GM12878 (cell line): ENCODE measurements around the gene DYNC1LI1. TPM values are rescaled to one million over a fixed set of nuclear protein-coding genes. Genes with fewer than 3 reads are reported as not detected.

ENCODE experiments used
- ATAC-seq: fragments of 200-7000 bp; cut with Tn5 transposase; 3 replicates; pipeline ENCODE4 v1.9.1; 2020; ENCODE audit warnings: mild to moderate bottlenecking, moderate library complexity
- BruUV-seq: library from RNA; stranded (reverse); fragments of 400-500 nt; replicated peaks from 2 replicates; lab custom pipeline; 2021; lab: Mats Ljungman, UMichigan
- CTCF ChIA-PET: fragments of 300-600 bp; sonication (Branson Sonifier 250); formaldehyde crosslinking; extraction: SDS; loops from one replicate; lab custom pipeline; 2021; ENCODE audit warnings: inconsistent platforms; lab: Yijun Ruan, JAX
- POLR2A ChIA-PET: fragments of 350-600 bp; formaldehyde crosslinking; extraction: SDS; loops from one replicate; lab custom pipeline; 2021; ENCODE audit warnings: inconsistent platforms; lab: Charles Lee
- RAD21 ChIA-PET: fragments of 300-600 bp; sonication (Branson Sonifier 250); formaldehyde crosslinking; loops from one replicate; lab custom pipeline; 2023; ENCODE audit warnings: antibody characterized with exemption; ENCODE audit not compliant: unreplicated experiment; lab: Charles Lee
- SMC1A ChIA-PET: fragments of 300-600 bp; sonication (Branson Sonifier 250); formaldehyde crosslinking; loops from one replicate; lab custom pipeline; 2023; ENCODE audit not compliant: unreplicated experiment, uncharacterized antibody; lab: Charles Lee
- DNase-seq: peaks from one replicate; pipeline ENCODE4 v3.0.0-alpha.2; 2011; ENCODE audit warnings: low read depth, low spot score
- FAIRE-seq: peaks from 3 replicates; lab custom pipeline; 2011; peaks lifted over from hg19 to GRCh38; lab: Jason Lieb, UNC
- H2AFZ ChIP-seq: 2 replicates; pipeline ENCODE4 v1.6.0; 2011; ENCODE audit warnings: low read depth, low read length, control low read depth; ENCODE audit not compliant: control insufficient read depth
- H3K27ac ChIP-seq: 2 replicates; pipeline ENCODE4 v1.5.1; 2011; ENCODE audit warnings: control low read depth; ENCODE audit not compliant: control insufficient read depth, insufficient read depth
- H3K27me3 ChIP-seq, 2 experiments: replicated peaks in 1 of 2; 2 replicates each; pipeline versions ENCODE4 v1.6.0 to v1.6.1; 2011; ENCODE audit warnings: low read length in 1 of 2; ENCODE audit not compliant: control insufficient read depth in 2 of 2, insufficient read depth in 2 of 2
- H3K36me3 ChIP-seq, 2 experiments: 2 replicates each; pipeline ENCODE4 v1.5.1; 2011; ENCODE audit warnings: low read length in 1 of 2; ENCODE audit not compliant: control insufficient read depth in 2 of 2, insufficient read depth in 2 of 2
- H3K4me1 ChIP-seq: 2 replicates; pipeline ENCODE4 v1.6.1; 2011; ENCODE audit warnings: mild to moderate bottlenecking, low read length, moderate library complexity, mixed read lengths; ENCODE audit not compliant: control insufficient read depth, insufficient read depth
- H3K4me2 ChIP-seq: 2 replicates; pipeline ENCODE4 v1.6.0; 2011; ENCODE audit warnings: control low read depth; ENCODE audit not compliant: control insufficient read depth, insufficient read depth
- H3K4me3 ChIP-seq: fragments of 200-600 bp; sonication (generic); 2 replicates; pipeline ENCODE4 v1.5.1; 2016
- H3K79me2 ChIP-seq: 2 replicates; pipeline ENCODE4 v1.6.0; 2011; ENCODE audit warnings: low read length; ENCODE audit not compliant: control insufficient read depth, insufficient read depth
- H3K9ac ChIP-seq: 2 replicates; pipeline ENCODE4 v1.8.0; 2011; ENCODE audit warnings: low read length, control low read depth, mixed read lengths; ENCODE audit not compliant: control insufficient read depth, insufficient read depth
- H3K9me3 ChIP-seq: replicated peaks from 3 replicates; pipeline ENCODE4 v1.5.1; 2011; ENCODE audit warnings: mild to moderate bottlenecking, low read length; ENCODE audit not compliant: control insufficient read depth, insufficient read depth
- H4K20me1 ChIP-seq: 2 replicates; pipeline ENCODE4 v1.6.0; 2011; ENCODE audit not compliant: control insufficient read depth, insufficient read depth
- BACH1 ChIP-seq: fragments of 450-650 bp; IDR thresholded peaks from 2 replicates; pipeline ENCODE4 v1.6.1; 2017; ENCODE audit warnings: mild to moderate bottlenecking, borderline replicate concordance
- CBFB ChIP-seq: IDR thresholded peaks from 2 replicates; pipeline ENCODE4 v1.6.1; 2016; ENCODE audit warnings: antibody characterized with exemption, low read depth
- IKZF2 ChIP-seq, 2 experiments: fragments of 450-650 bp; IDR thresholded peaks; 2 replicates each; pipeline ENCODE4 v1.6.1; 2017; ENCODE audit warnings: mild to moderate bottlenecking in 2 of 2, moderate library complexity in 2 of 2
- NFYB ChIP-seq: IDR thresholded peaks from 2 replicates; pipeline ENCODE4 v1.6.1; 2011; ENCODE audit warnings: low read depth, mild to moderate bottlenecking, low read length, improper control_type of control experiment, moderate library complexity; ENCODE audit not compliant: insufficient read depth
- PAX8 ChIP-seq: fragments of 450-650 bp; IDR thresholded peaks from 2 replicates; pipeline ENCODE4 v1.6.1; 2017; ENCODE audit warnings: mild to moderate bottlenecking, moderate library complexity
- POLR2AphosphoS2 ChIP-seq: IDR thresholded peaks from 2 replicates; pipeline ENCODE4 v1.6.1; 2011; ENCODE audit warnings: low read depth, mild to moderate bottlenecking, low read length, improper control_type of control experiment, moderate library complexity
- RAD51 ChIP-seq: fragments of 450-650 bp; IDR thresholded peaks from 2 replicates; pipeline ENCODE4 v1.6.1; 2016; ENCODE audit warnings: moderate library complexity, mild to moderate bottlenecking, inconsistent platforms
- STAT1 ChIP-seq: fragments of 450-650 bp; conservative IDR thresholded peaks from 2 replicates; pipeline ENCODE4 v1.6.1; 2014; ENCODE audit warnings: antibody characterized with exemption, mild to moderate bottlenecking
- TCF12 ChIP-seq: IDR thresholded peaks from 2 replicates; pipeline ENCODE4 v1.6.1; 2011; ENCODE audit warnings: low read depth, mild to moderate bottlenecking, low read length
- TCF3 ChIP-seq: IDR thresholded peaks from 2 replicates; pipeline ENCODE4 v1.6.1; 2012; ENCODE audit warnings: low read depth, mild to moderate bottlenecking, low read length, borderline replicate concordance; ENCODE audit not compliant: insufficient read depth
- ZBTB33 ChIP-seq: fragments of 450-650 bp; IDR thresholded peaks from 2 replicates; pipeline ENCODE4 v1.6.1; 2017; ENCODE audit warnings: mild to moderate bottlenecking
- WGBS: methylation state at CpG from one replicate; pipeline ENCODE4 v1.1.6; 2016; ENCODE audit warnings: low lambda C conversion rate; ENCODE audit not compliant: insufficient replicate concordance, insufficient coverage; ENCODE audit errors: missing lambda C conversion rate; 5-methylcytosine and 5-hydroxymethylcytosine counted together
- in situ Hi-C: fragments of 300-500 bp; cut with MboI; formaldehyde crosslinking; loops from 9 replicates; pipeline ENCODE4 v1.14.3; 2018; ENCODE audit warnings: mixed read lengths
- intact Hi-C: fragments of 100-400 bp; cut with micrococcal nuclease; formaldehyde crosslinking; loops from one replicate; pipeline ENCODE4 v1.14.2; 2022; ENCODE audit not compliant: unreplicated experiment
- polyA plus RNA-seq, 11 experiments: library from polyadenylated mRNA; depleted of rRNA in 4 of 11; unstranded in 6 of 11; stranded (reverse) in 5 of 11; fragments of >200 nt; fragmentation: Nextera tagmentation in 4 of 11; fragmentation: Illumina TruSeq in 1 of 11; extraction: Ambion mirVana in 4 of 11; extraction: Trizol in 1 of 11; gene quantifications; 1 replicate in 1 of 11; 2 replicates in 10 of 11; pipeline versions ENCODE4 v1.2.1 to v1.2.3, GENCODE V29; 2011 to 2016; ENCODE audit warnings: inconsistent platforms in 2 of 11, missing spikeins in 2 of 11, low read depth in 1 of 11
- total RNA-seq, 4 experiments: library from RNA; depleted of rRNA in 3 of 4; stranded (reverse); fragments of >200 nt in 3 of 4; fragmentation: Illumina TruSeq in 1 of 4; extraction: Trizol in 1 of 4; gene quantifications; 2 replicates each; pipeline versions ENCODE4 v1.2.1 to v1.2.3, GENCODE V29; 2013 to 2021
- TF ChIP-seq, protein P1 (sequence below): fragments of 450-650 bp; IDR thresholded peaks from 2 replicates; pipeline ENCODE4 v1.6.1; 2017; ENCODE audit warnings: mild to moderate bottlenecking, moderate library complexity
- TF ChIP-seq, protein P2 (sequence below), 3 experiments: IDR thresholded peaks in 2 of 3; conservative IDR thresholded peaks in 1 of 3; 2 replicates each; pipeline ENCODE4 v1.5.1; 2011; ENCODE audit warnings: low read depth in 3 of 3, low read length in 3 of 3, mild to moderate bottlenecking in 3 of 3, control low read depth in 2 of 3, moderate library complexity in 2 of 3, inconsistent platforms in 1 of 3, mixed read lengths in 1 of 3; ENCODE audit not compliant: control insufficient read depth in 2 of 3, insufficient read depth in 1 of 3; ENCODE audit errors: extremely low read depth in 1 of 3

Gene DYNC1LI1
- total and polyA plus RNA-seq, 10 of the 15 experiments (the other 5 are each of a cell fraction or from before 2014, with no cell fraction given) = 11.5 to 51.7 (median 32.0) TPM

GRCh38 chr3:32492684-32493436 lies 77.8 kb downstream of the DYNC1LI1 start (continued):
- TF ChIP-seq, protein P1, sequence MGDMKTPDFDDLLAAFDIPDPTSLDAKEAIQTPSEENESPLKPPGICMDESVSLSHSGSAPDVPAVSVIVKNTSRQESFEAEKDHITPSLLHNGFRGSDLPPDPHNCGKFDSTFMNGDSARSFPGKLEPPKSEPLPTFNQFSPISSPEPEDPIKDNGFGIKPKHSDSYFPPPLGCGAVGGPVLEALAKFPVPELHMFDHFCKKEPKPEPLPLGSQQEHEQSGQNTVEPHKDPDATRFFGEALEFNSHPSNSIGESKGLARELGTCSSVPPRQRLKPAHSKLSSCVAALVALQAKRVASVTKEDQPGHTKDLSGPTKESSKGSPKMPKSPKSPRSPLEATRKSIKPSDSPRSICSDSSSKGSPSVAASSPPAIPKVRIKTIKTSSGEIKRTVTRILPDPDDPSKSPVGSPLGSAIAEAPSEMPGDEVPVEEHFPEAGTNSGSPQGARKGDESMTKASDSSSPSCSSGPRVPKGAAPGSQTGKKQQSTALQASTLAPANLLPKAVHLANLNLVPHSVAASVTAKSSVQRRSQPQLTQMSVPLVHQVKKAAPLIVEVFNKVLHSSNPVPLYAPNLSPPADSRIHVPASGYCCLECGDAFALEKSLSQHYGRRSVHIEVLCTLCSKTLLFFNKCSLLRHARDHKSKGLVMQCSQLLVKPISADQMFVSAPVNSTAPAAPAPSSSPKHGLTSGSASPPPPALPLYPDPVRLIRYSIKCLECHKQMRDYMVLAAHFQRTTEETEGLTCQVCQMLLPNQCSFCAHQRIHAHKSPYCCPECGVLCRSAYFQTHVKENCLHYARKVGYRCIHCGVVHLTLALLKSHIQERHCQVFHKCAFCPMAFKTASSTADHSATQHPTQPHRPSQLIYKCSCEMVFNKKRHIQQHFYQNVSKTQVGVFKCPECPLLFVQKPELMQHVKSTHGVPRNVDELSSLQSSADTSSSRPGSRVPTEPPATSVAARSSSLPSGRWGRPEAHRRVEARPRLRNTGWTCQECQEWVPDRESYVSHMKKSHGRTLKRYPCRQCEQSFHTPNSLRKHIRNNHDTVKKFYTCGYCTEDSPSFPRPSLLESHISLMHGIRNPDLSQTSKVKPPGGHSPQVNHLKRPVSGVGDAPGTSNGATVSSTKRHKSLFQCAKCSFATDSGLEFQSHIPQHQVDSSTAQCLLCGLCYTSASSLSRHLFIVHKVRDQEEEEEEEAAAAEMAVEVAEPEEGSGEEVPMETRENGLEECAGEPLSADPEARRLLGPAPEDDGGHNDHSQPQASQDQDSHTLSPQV = no peak

- in situ Hi-C loops (no loop called here), intact Hi-C loops (no loop called here)
- no peak for FAIRE-seq
- POLR2A ChIA-PET = interaction anchor here (0.6 to 1.8 kb wide), 3 partner anchors 9 to 18 kb away, joined by 3 to 4 read pairs (median 3); no protein-coding TSS in a partner anchor
- H3K9me3 ChIP-seq = no peaks in the 10 kb centered on the region
- RAD21 ChIA-PET = interaction anchor here (0.7 to 3.6 kb wide), 4 partner anchors 10 to 114 kb away, joined by 3 to 10 read pairs (median 5); no protein-coding TSS in a partner anchor
- WGBS = 100% methylated on average over 3 of the region's 3 CpGs
- BruUV-seq = no TSS peak
- no peaks in the 10 kb centered on the region; a peak in 1 of 4 replicates for H3K36me3 ChIP-seq
- H3K27ac ChIP-seq = no peak overlapping the region
- TF ChIP-seq, protein P2, sequence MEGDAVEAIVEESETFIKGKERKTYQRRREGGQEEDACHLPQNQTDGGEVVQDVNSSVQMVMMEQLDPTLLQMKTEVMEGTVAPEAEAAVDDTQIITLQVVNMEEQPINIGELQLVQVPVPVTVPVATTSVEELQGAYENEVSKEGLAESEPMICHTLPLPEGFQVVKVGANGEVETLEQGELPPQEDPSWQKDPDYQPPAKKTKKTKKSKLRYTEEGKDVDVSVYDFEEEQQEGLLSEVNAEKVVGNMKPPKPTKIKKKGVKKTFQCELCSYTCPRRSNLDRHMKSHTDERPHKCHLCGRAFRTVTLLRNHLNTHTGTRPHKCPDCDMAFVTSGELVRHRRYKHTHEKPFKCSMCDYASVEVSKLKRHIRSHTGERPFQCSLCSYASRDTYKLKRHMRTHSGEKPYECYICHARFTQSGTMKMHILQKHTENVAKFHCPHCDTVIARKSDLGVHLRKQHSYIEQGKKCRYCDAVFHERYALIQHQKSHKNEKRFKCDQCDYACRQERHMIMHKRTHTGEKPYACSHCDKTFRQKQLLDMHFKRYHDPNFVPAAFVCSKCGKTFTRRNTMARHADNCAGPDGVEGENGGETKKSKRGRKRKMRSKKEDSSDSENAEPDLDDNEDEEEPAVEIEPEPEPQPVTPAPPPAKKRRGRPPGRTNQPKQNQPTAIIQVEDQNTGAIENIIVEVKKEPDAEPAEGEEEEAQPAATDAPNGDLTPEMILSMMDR (IDR thresholded peaks at IDR 0.05 in 2 of 3, conservative IDR thresholded peaks at IDR 0.05 in 1 of 3; ENCODE audit: control insufficient read depth in 2 of 3, extremely low read depth in 1 of 3, insufficient read depth in 1 of 3, low read depth in 3 of 3, low read length in 3 of 3) = no peak
- TF ChIP-seq ZBTB33 = no peak
- TF ChIP-seq TCF3 = no peak
- TF ChIP-seq TCF12 = no peak
- no peak for TF ChIP-seq CBFB
- no peak for TF ChIP-seq STAT1
- TF ChIP-seq PAX8 = no peak
- no peak for TF ChIP-seq BACH1
- no peak for TF ChIP-seq NFYB
- no peak for TF ChIP-seq RAD51
- TF ChIP-seq POLR2AphosphoS2 = no peak
- TF ChIP-seq IKZF2 (IDR thresholded peaks at IDR 0.05) = no peak
- TF ChIP-seq, all 136 proteins: peak for 0
- no peak overlapping the region for H3K4me3 ChIP-seq
- no peak for DNase-seq
- no peaks in the 10 kb centered on the region; the same call in none of the 2 replicates for H3K79me2 ChIP-seq
- H3K4me2 ChIP-seq = no peak overlapping the region
- no peak for ATAC-seq
- peaks cover 6% of the 10 kb centered on the region for H3K4me1 ChIP-seq
- H4K20me1 ChIP-seq = no peaks in the 10 kb centered on the region
- H3K9ac ChIP-seq = no peak overlapping the region
- CTCF ChIA-PET = interaction anchor here (1.2 to 1.5 kb wide), 2 partner anchors 10 to 63 kb away, joined by 4 to 5 read pairs; no protein-coding TSS in a partner anchor
- H3K27me3 ChIP-seq = no peaks in the 10 kb centered on the region
- SMC1A ChIA-PET = interaction anchor here (1.0 to 3.6 kb wide), 6 partner anchors 12 to 113 kb away, joined by 3 to 18 read pairs (median 4); partner anchors contain the start of gene CMTM6
- no peak overlapping the region for H2AFZ ChIP-seq
These were observed 82.1 kb downstream of the DYNC1LI1 start for GRCh38 chr3:32488474-32489008.
